MG63 (cell line): Measurements from ENCODE around the gene GAREM2. TPM values are rescaled to one million over a fixed set of nuclear protein-coding genes. Genes with fewer than 3 reads are reported as not detected.

Experiments used
- DNase-seq: peaks from one replicate; pipeline ENCODE4 v3.0.0-alpha.2; 2020
- H3K27me3 ChIP-seq: fragments of 250-450 bp; sonication (Bioruptor Pico); 2 replicates; pipeline ENCODE4 v1.5.1; 2020; ENCODE audit warnings: mild to moderate bottlenecking, moderate library complexity
- H3K36me3 ChIP-seq: fragments of 250-450 bp; sonication (Bioruptor Pico); 2 replicates; pipeline ENCODE4 v1.5.1; 2020; ENCODE audit warnings: mild to moderate bottlenecking, moderate library complexity
- H3K4me3 ChIP-seq: fragments of 250-450 bp; sonication (Bioruptor Pico); 2 replicates; pipeline ENCODE4 v1.5.1; 2020; ENCODE audit warnings: mild to moderate bottlenecking, moderate library complexity
- H3K9me3 ChIP-seq: fragments of 250-450 bp; sonication (Bioruptor Pico); 2 replicates; pipeline ENCODE4 v1.5.1; 2020; ENCODE audit warnings: mild to moderate bottlenecking, moderate library complexity
- total RNA-seq: library from RNA; depleted of rRNA; stranded (reverse); fragments of >200 nt; shearing (Covaris generic); gene quantifications from 2 replicates; pipeline ENCODE4 v1.2.3, GENCODE V29; 2014; ENCODE audit warnings: low replicate concordance

Gene GAREM2
- total RNA-seq, 1 experiment from 2014 or later, result 0.33 TPM

DNA sequence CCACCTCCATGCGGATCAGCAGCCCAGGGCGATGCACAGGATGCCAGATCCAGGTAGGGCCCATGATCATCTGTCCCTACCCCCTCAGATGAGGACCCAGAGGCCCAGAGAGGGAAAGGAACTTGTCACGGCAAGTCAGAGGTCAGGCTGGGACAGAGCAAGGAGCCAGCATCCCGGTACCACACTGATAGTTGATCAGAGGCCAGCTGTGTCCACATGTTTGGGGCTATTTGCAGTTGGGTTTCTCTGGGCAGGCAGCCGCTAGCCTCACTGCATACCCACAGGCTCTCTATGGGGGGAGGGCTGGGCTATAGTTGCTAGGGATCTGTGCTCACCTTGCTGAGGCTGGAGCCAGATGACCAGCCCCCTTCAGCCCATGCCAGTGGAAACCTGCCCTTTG is 9.6 kb downstream of the GAREM2 start:
- Histone ChIP-seq H3K9me3 (no peaks in the 10 kb centered on the region), H3K36me3 (no peaks in the 10 kb centered on the region), H3K4me3 (no peak overlapping the region), H3K27me3 (no peaks in the 10 kb centered on the region)
- DNase-seq, result no peak

DNA sequence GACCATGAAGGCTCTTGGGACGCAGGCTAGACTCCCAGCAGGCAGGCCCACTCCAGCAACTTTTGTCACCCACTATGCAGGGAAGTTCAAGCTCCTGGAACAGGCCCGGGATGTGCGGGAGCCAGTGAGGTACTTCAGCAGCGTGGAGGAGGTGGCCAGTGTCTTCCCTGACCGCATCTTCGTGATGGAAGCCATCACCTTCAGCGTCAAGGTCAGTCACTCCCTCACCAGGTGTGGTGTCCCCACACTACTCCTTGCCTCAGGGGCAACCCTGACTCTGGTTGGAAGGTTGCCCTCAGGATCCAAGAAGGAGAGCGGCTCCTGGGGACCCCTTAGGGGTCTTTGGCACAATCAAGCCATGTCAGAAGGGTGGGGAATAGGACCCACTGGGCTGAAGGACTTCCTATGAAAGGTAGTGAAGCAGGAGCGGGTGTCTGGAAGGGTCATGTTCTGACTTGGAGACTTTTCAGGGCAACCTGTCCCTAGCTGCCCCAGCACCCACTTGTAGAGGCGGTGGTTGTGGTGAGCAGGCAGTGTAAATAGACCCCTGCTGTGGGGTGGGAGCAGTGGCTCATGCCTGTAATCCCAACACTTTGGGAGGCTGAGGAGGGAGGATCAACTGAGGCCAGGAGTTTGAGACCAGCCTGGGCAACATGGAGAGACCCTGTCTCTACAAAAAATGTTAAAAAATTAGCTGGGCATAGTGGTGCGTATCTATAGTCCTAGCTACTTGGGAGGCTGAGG is 10.2 kb downstream of the GAREM2 start:
- DNase-seq, result no peak
- Histone ChIP-seq H3K27me3 (no peaks in the 10 kb centered on the region), H3K4me3 (no peak overlapping the region), H3K36me3 (no peaks in the 10 kb centered on the region), H3K9me3 (no peaks in the 10 kb centered on the region)

DNA sequence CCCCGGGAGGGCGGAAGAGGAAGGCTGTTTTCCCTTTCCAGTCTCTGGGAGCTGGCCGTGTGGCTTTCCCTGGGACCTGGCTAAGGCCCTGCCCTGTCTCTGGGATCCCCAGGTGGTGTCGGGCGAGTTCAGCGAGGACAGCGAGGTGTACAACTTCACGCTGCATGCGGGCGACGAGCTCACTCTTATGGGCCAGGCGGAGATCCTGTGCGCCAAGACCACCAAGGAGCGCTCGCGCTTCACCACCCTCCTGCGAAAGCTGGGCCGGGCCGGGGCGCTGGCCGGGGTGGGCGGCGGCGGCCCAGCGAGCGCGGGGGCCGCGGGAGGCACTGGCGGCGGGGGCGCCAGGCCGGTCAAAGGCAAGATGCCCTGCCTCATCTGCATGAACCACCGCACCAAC is 11.2 kb downstream of the GAREM2 start:
- no peaks in the 10 kb centered on the region for H3K27me3 ChIP-seq
- H3K36me3 ChIP-seq, result no peaks in the 10 kb centered on the region
- H3K9me3 ChIP-seq, result no peaks in the 10 kb centered on the region
- H3K4me3 ChIP-seq, result no peak overlapping the region
- DNase-seq, result no peak

DNA sequence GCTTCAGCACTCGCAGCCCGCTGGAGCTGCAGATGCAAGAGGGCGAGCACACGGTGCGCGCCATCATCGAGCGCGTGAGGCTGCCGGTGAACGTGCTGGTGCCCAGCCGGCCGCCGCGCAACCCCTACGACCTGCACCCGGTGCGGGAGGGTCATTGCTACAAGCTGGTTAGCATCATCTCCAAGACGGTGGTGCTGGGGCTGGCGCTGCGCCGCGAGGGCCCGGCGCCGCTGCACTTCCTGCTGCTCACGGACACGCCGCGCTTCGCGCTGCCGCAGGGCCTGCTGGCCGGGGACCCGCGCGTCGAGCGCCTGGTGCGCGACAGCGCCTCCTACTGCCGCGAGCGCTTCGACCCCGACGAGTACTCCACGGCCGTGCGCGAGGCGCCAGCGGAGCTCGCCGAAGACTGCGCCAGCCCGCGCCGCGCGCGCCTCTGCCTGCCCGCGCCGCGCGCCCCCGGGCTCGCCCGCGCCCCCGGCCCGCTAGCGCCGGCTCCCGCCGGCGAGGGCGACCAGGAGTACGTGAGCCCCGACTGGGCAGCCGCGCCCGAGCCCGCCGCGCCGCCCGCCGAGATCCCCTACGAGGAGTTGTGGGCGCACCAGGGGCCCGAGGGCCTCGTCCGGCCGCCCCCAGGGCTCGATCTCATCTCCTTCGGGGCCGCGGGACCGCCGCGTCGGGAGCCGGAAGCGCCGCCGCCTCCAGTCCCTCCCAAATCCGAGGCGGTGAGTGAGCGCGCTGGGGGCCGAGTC is 11.8 kb downstream of the GAREM2 start:
- H3K9me3 ChIP-seq, result no peaks in the 10 kb centered on the region
- H3K27me3 ChIP-seq, result no peaks in the 10 kb centered on the region
- H3K4me3 ChIP-seq, result no peak overlapping the region
- H3K36me3 ChIP-seq, result no peaks in the 10 kb centered on the region
- no peak for DNase-seq

DNA sequence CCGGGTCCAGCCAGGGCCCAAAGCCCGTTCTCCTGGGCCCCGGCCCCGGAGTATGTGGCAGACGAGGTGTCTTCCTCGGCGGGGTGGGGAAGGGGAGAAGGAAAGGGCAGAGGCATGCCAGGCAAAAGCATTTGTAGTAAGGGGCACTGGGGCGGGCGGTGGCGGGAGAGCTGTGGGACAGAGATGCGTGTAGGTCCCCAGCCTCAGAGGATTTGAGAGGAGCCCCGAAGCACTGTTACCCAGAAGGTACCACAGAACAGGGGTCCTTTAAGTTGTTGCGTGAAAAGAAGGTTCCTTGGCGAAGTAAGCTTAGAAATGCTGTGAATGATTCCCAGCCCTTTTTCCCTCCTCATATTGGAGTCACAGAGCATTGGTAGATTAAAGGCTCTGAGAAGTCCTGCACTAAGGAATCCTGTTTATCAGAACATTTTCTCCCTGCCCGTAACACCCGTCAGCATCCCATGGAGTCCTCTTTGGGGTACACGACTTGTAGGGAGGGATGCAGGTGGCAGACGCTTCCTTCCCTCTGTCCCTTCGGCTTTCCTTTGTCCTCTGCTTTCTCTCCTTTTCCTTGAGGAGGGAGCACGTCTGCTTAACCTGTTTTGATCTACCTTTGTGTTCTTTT is 12.5 kb downstream of the GAREM2 start:
- Histone ChIP-seq H3K27me3 (no peaks in the 10 kb centered on the region), H3K9me3 (no peaks in the 10 kb centered on the region), H3K36me3 (no peaks in the 10 kb centered on the region), H3K4me3 (no peak overlapping the region)
- no peak for DNase-seq

DNA sequence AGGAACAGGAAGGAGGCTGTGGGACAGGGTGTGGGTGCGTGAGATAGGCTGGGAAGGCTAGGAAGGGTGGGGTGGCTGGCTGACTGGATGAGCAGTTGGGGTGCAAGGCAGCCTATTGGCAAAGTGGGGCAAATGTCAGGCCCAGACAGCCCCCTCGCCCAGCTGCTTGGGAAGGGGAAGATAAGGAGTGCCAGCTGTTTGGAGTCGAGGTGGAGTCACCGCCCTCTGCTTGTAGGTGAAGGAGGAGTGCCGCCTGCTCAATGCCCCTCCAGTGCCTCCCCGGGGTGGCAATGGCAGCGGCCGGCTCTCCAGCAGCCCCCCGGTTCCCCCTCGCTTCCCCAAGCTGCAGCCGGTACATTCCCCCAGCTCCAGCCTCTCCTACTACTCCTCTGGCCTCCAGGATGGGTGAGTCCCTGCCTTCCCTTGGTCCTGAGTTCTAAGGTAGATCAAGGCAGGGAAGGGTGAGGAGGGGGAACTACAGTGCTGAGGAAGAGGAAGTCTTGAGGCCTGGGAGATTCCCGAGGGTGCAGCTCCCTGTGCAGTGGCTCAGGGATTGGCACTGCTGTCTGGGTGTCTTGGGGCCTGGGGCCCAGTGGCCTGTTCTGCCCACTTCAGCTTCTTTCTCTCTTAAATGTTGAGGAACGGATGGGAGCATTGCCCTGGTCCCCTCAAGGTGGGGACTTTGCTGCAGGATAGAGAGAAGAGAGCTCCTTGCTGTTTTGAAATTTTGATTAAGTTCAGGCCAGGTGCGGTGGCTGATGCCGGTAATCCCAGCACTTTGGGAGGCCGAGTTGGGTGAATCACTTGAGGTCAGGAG is 13.3 kb downstream of the GAREM2 start:
- Histone ChIP-seq H3K4me3 (no peak overlapping the region), H3K9me3 (no peaks in the 10 kb centered on the region), H3K36me3 (no peaks in the 10 kb centered on the region), H3K27me3 (no peaks in the 10 kb centered on the region)
- no peak for DNase-seq

DNA sequence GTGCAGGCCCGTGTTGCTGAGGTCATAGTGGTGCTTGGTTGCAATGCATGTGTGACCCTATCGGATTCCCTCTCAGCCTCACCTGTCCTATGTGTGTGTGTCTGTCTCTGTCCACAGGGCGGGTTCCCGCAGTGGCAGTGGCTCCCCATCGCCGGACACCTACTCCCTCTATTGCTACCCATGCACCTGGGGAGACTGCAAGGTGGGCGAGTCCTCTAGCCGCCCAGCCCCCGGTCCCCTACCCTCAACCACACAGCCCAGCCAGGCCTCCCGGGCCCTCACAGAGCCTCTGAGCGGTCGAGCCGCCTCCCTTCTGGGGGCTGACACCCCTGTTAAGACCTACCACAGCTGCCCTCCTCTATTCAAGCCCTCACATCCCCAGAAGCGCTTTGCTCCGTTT is 14.2 kb downstream of the GAREM2 start:
- DNase-seq, result no peak
- Histone ChIP-seq H3K27me3 (no peaks in the 10 kb centered on the region), H3K4me3 (no peak overlapping the region), H3K9me3 (no peaks in the 10 kb centered on the region), H3K36me3 (peaks cover 2% of the 10 kb centered on the region; the same call in 1 of the 2 replicates)

DNA sequence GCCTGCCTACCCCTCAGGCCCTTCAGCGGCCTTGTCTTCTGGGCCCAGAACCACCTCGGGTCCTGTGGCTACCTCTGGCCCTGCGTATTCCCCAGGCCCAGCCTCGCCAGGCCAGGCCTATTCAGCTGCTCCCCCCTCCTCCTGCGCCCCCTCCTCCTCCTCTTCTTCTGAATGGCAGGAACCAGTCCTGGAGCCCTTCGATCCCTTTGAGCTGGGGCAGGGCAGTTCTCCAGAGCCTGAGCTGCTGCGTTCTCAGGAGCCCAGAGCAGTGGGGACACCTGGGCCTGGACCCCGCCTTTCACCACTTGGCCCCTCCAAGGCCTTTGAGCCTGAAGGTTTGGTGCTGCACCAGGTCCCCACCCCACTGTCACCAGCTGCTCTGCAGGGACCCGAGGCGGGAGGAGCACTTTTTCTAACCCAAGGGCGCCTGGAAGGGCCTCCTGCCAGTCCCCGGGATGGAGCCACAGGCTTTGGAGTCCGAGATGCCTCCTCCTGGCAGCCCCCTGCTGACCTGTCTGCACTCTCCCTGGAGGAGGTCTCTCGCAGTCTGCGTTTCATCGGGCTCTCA is 14.7 kb downstream of the GAREM2 start:
- Histone ChIP-seq H3K4me3 (no peak overlapping the region), H3K9me3 (no peaks in the 10 kb centered on the region), H3K27me3 (no peaks in the 10 kb centered on the region), H3K36me3 (peaks cover 2% of the 10 kb centered on the region; the same call in 1 of the 2 replicates)
- DNase-seq, result no peak

DNA sequence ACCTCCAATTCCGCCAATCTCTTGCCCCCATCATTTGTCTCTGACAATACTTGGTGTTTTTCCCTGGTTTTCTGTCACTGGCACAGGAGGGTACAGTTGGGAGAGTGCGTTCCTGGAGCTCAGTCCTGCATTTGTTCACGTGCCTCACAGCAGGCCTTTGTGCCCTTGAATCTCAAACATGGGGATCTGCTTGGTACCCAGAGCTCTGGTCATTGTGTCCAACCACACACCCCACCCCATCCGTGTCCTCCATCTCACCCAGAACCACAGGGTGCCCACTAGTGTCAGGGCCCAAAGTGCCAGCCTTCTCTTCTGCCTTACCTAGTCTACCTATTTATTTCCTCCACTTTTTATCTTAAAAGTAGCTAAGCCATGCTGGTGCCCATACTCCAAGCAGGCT is 16.2 kb downstream of the GAREM2 start:
- peaks cover 15% of the 10 kb centered on the region for H3K36me3 ChIP-seq
- no peak for DNase-seq
- no peaks in the 10 kb centered on the region for H3K27me3 ChIP-seq
- no peak overlapping the region for H3K4me3 ChIP-seq
- H3K9me3 ChIP-seq, result no peaks in the 10 kb centered on the region

DNA sequence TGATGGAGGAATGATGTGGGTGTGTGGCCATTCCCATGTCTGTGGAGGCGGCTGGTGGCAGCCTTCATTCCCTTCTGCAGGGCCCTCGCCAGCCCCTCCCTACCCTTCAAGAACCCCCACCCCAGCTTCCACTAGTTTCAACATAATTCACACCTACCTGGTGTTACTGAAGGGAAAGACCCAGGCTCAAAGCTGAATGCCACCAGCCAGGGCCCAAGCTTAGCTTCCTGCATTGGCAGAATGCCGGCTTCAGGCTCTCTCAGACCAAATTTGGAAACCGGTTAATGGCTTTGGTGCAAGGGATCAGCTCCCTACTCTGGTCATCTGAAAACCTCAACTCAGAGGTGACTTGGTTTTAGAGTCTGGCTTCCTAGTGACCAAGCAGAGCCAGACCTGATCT is 16.9 kb downstream of the GAREM2 start:
- no peak for DNase-seq
- Histone ChIP-seq H3K27me3 (no peaks in the 10 kb centered on the region), H3K36me3 (peaks cover 21% of the 10 kb centered on the region), H3K9me3 (no peaks in the 10 kb centered on the region), H3K4me3 (no peak overlapping the region)

DNA sequence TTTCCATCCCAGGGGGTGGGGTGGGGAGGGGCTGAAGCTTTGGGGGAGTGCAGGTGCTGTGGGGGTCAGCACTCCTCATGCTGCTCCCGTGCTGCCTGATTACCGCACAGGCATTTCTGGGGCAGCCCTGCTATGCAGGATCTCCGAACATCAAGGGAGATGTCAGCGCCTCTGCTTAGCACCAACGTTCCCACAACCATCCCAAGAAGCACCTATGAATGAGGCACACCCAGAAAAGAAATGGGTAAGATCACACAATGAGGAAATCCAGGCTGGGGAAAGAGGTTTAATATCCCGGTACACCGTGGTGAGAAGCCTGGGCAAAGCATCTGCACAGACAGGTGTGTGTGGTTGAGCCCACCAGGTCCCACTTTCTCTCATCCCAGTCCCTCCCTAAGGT is 17.5 kb downstream of the GAREM2 start:
- peaks cover 27% of the 10 kb centered on the region for H3K36me3 ChIP-seq
- no peaks in the 10 kb centered on the region for H3K9me3 ChIP-seq
- H3K27me3 ChIP-seq, result no peaks in the 10 kb centered on the region
- H3K4me3 ChIP-seq, result no peak overlapping the region
- DNase-seq, result no peak

DNA sequence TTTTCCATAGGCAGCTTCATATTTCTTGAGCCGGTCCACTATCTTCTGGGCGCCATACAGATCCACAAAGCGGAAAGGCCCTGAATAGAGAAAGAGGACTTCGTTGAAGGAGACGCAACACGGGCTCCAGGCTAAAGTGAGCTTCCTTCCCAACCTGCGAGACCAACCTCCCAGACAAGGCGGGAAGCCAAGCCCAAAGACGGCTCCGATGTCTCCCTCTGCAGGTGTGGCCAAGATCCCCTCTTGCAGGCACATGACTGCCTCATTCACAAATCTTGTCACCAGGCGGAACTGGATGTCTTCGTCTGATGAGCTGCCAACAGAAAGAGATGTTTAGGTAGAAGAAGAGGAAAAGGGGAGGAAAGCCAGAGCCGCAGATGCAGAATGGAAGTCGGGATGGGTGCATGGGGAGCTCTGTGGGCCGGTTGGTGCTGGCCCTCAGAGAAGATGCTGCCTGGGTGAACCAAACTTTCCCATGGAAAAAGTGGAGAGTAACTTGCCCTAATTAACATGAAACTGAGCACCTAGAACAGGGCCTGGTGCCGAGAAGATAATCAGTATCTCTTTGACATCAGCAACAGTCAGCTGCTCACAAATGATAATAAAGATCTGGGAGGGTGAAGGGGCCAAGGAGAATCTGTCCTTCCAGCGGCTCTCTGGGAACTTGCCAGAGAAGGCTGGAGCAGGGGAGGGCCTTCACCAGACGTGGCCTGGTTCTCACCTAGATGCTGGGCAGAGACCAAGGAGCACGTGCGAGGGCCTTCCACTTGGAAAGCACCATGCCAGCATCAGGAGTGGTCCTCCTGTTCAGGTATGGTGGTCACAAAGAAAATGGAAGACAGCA is 18.6 kb downstream of the GAREM2 start:
- H3K9me3 ChIP-seq, result no peaks in the 10 kb centered on the region
- no peak overlapping the region for H3K4me3 ChIP-seq
- no peaks in the 10 kb centered on the region for H3K27me3 ChIP-seq
- DNase-seq, result no peak
- H3K36me3 ChIP-seq, result peaks cover 39% of the 10 kb centered on the region

DNA sequence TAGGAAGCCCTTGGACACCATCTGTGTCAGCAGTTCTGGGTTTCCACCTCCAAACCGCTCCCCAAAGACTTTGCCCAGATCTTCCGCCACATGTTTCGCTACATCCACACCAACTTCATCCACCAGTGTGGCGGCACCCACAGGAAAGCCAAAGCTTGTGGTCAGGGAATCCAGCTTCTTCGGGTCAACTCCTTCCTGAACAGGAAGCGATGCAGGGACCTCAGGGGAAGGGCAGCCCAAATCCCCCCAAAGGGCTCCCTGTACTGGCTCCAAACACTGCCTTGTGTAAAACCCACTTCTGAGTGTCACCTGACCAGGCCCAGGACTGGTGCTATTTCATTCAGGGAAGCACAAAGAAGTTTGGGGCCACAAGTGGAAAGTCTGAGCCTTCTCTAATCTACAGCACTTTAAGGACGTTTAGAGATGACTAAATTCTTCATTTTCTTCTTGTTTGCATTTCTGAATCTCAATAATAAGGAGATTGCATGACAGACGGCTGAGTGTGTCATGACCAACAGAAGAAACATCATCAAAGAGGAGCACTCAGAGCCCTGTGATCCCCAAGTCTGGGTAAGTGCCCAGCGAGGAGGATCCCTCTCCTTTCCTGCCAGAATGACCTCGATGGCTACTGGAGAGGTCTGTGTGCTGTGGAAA is 20.8 kb downstream of the GAREM2 start:
- DNase-seq, result no peak
- no peaks in the 10 kb centered on the region for H3K9me3 ChIP-seq
- H3K4me3 ChIP-seq, result no peak overlapping the region
- H3K27me3 ChIP-seq, result no peaks in the 10 kb centered on the region
- H3K36me3 ChIP-seq, result peaks cover 55% of the 10 kb centered on the region

DNA sequence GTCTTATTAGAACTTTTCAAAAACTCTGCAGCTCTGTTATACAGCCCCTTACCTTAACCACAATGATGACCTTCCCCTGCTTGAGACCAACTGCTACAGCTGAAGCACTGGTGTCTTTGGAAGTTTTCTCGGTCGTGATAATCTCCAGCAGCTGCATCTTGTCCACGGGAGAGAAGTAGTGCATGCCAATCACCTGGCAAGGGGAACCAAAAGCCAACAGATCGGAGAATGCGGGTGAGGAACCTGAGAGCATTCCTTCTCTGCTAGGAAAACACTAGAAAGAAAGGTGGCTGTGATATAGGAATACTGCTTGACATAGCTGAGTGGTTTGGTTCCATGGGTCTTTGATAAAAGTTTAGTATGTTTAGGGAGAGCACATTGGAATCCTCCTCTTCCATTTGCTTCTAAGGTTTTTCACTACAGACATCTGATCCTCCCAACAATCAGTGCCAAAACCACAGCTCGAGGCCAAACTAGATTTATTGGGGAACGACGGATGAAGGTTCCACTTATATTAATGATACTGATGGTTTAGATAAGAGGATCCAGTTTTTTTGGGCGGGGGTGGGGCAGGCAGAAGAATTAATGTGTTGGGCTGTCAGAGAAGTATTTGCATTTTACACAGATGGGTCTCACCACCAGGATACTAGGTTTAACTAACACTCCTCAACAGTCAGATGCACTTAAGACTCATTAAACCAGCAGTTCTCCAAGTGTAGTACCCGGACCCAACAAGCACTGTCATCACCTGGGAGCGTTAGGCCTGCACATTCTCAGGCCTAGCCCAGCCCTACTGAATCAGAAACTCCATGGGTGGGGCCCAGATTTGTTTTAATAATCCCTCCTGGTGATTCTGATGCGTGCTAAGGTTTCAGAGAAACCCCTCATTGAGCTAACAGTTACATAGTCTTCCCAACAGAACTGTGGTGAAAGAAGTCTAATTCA is 22.4 kb downstream of the GAREM2 start:
- DNase-seq, result no peak
- Histone ChIP-seq H3K27me3 (no peaks in the 10 kb centered on the region), H3K36me3 (peaks cover 70% of the 10 kb centered on the region), H3K9me3 (no peaks in the 10 kb centered on the region), H3K4me3 (no peak overlapping the region)
